Measurements from ENCODE around the gene FOXQ1.

The FOXQ1 gene

GRCh38 chr6:1321738-1322137 lies 9.8 kb downstream of the FOXQ1 start:
- TF ChIP-seq CTCF (IDR thresholded peaks at IDR 0.05; ENCODE audit: low read depth, low read length) = no peak
- peak; percentile 84 for DNase-seq (ENCODE audit: extremely low read depth, low read depth)

GRCh38 chr6:1322156-1322555 lies 10.3 kb downstream of the FOXQ1 start:
- DNase-seq (ENCODE audit: extremely low read depth, low read depth) = no peak
- TF ChIP-seq CTCF (IDR thresholded peaks at IDR 0.05; ENCODE audit: low read depth, low read length) = no peak

- TF ChIP-seq CTCF (IDR thresholded peaks at IDR 0.05; ENCODE audit: low read depth, low read length) = no peak
- DNase-seq (ENCODE audit: extremely low read depth, low read depth) = no peak
These were observed 10.9 kb downstream of the FOXQ1 start for GRCh38 chr6:1322696-1323219.

GRCh38 chr6:1324936-1325335 lies 13.0 kb downstream of the FOXQ1 start:
- DNase-seq (ENCODE audit: extremely low read depth, low read depth) = no peak
- TF ChIP-seq CTCF (IDR thresholded peaks at IDR 0.05; ENCODE audit: low read depth, low read length) = no peak

GRCh38 chr6:1325461-1326309 lies 13.8 kb downstream of the FOXQ1 start:
- DNase-seq (ENCODE audit: extremely low read depth, low read depth) = no peak

GRCh38 chr6:1326535-1327121 lies 14.7 kb downstream of the FOXQ1 start:
- TF ChIP-seq CTCF (IDR thresholded peaks at IDR 0.05; ENCODE audit: low read depth, low read length) = no peak
- no peak for DNase-seq (ENCODE audit: extremely low read depth, low read depth)

More at GRCh38 chr6:1325461-1326309, 13.8 kb downstream of the FOXQ1 start:
- no peak for TF ChIP-seq CTCF (IDR thresholded peaks at IDR 0.05; ENCODE audit: low read depth, low read length)

- TF ChIP-seq CTCF (IDR thresholded peaks at IDR 0.05; ENCODE audit: low read depth, low read length) = no peak
- DNase-seq (ENCODE audit: extremely low read depth, low read depth) = no peak
These were observed 15.7 kb downstream of the FOXQ1 start for GRCh38 chr6:1327630-1328029.

Data from AG09319 (cell line).